Peyer's patch (tissue), 4 donors: ENCODE data around the gene FNDC1.
A peak's percentile ranks its signal among the peaks of the same experiment; 100 is the strongest.

Source experiments
- CTCF ChIP-seq, 6 experiments: fragments of 450-650 bp in 4 of 6; fragments of 200-600 bp in 2 of 6; sonication (generic) in 1 of 6; IDR thresholded peaks; one replicate each; pipeline ENCODE4 v1.5.1; 2017 to 2019; ENCODE audit warnings: antibody characterized with exemption in 6 of 6, mild to moderate bottlenecking in 3 of 6, moderate library complexity in 1 of 6
- POLR2A ChIP-seq, 2 donors: fragments of 450-650 bp; IDR thresholded peaks; one replicate each; pipeline ENCODE4 v1.5.1; 2017; ENCODE audit warnings: antibody characterized with exemption in 2 of 2, mild to moderate bottlenecking in 2 of 2, moderate library complexity in 2 of 2

GRCh38 chr6:159174263-159174969, 5.2 kb downstream of the FNDC1 start:
- TF ChIP-seq POLR2A (IDR thresholded peaks at IDR 0.05) (no peak), CTCF (IDR thresholded peaks at IDR 0.05) (peak in 5 of 6 experiments; percentile 53 to 88 (median 70))
